ENCODE results near the gene GATAD2A. TPM values are rescaled to one million over a fixed set of nuclear protein-coding genes. Genes with fewer than 3 reads are reported as not detected.
A peak's percentile ranks its signal among the peaks of the same experiment; 100 is the strongest.

Gene GATAD2A
- total RNA-seq, 1 donor from 2014 or later, result 163 TPM

GRCh38 chr19:19506592-19506991 lies 101.1 kb downstream of the GATAD2A start:
- no peaks in the 10 kb centered on the region for H3K79me2 ChIP-seq (ENCODE audit: insufficient read depth, low read length)
- no peaks in the 10 kb centered on the region for H3K27me3 ChIP-seq (ENCODE audit: insufficient read depth, low read length)
- FAIRE-seq, result no peak
- H3K4me2 ChIP-seq (ENCODE audit: low read length), result no peak overlapping the region
- peaks cover 24% of the 10 kb centered on the region for H3K36me3 ChIP-seq (ENCODE audit: insufficient read depth, low read length)
- H3K27ac ChIP-seq (ENCODE audit: low read depth, low read length), result no peak overlapping the region
- TF ChIP-seq CTCF (IDR thresholded peaks at IDR 0.05; ENCODE audit: insufficient read depth, low read depth, low read length) (no peak), EZH2 (IDR thresholded peaks at IDR 0.05; ENCODE audit: insufficient read depth, low read length) (no peak)
- no peaks in the 10 kb centered on the region for H3K9me3 ChIP-seq (ENCODE audit: insufficient read depth, low read depth, low read length)
- no peak overlapping the region for H2AFZ ChIP-seq (ENCODE audit: low read depth, low read length)
- no peak for DNase-seq (ENCODE audit: low read depth)
- no peak overlapping the region for H3K4me3 Mint-ChIP-seq (ENCODE audit: unreplicated experiment)
- no peak overlapping the region for H3K4me3 ChIP-seq (ENCODE audit: insufficient read depth, low read depth, low read length)
- H3K9ac ChIP-seq (ENCODE audit: low read length), result no peak overlapping the region
- peaks cover 19% of the 10 kb centered on the region for H3K36me3 Mint-ChIP-seq (ENCODE audit: low read depth, unreplicated experiment)
- H3K9me3 Mint-ChIP-seq (ENCODE audit: unreplicated experiment), result no peaks in the 10 kb centered on the region
- peaks cover 16% of the 10 kb centered on the region for H4K20me1 ChIP-seq (ENCODE audit: insufficient read depth, low read length)
- H3K4me1 ChIP-seq (ENCODE audit: insufficient read depth, low read length), result no peaks in the 10 kb centered on the region
- no peaks in the 10 kb centered on the region for H3K4me1 Mint-ChIP-seq (ENCODE audit: low read depth, unreplicated experiment)
- no peak overlapping the region for H3K27ac Mint-ChIP-seq (ENCODE audit: unreplicated experiment)
- no peaks in the 10 kb centered on the region for H3K27me3 Mint-ChIP-seq (ENCODE audit: low read depth, unreplicated experiment)

DNA sequence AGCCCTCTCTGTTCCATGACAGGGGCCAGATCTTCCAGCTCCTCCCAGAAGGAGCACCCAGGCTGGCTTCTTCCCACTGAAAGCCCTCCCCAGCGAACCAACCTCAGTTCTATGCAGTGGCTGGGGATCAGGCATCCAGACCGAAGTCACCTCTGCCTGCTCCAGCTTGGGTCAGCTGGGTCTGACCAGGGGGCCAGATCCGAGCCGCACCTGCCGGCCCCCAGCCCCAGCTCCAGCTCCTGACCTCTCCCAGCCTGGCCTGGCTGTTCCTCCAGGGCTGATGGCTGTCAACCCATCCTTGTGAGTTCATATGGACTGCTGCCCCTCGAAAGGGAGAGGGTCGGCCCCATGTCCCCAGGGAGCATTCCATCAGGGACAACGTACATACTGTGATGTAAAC lies 101.9 kb downstream of the GATAD2A start:
- Histone ChIP-seq H3K4me3 (ENCODE audit: insufficient read depth, low read depth, low read length) (no peak overlapping the region), H3K4me1 (ENCODE audit: insufficient read depth, low read length) (no peaks in the 10 kb centered on the region), H3K27ac (ENCODE audit: low read depth, low read length) (no peak overlapping the region), H3K9me3 (ENCODE audit: insufficient read depth, low read depth, low read length) (no peaks in the 10 kb centered on the region), H4K20me1 (ENCODE audit: insufficient read depth, low read length) (peaks cover 16% of the 10 kb centered on the region), H2AFZ (ENCODE audit: low read depth, low read length) (no peak overlapping the region), H3K79me2 (ENCODE audit: insufficient read depth, low read length) (no peaks in the 10 kb centered on the region), H3K4me2 (ENCODE audit: low read length) (no peak overlapping the region), H3K9ac (ENCODE audit: low read length) (no peak overlapping the region), H3K27me3 (ENCODE audit: insufficient read depth, low read length) (no peaks in the 10 kb centered on the region), H3K36me3 (ENCODE audit: insufficient read depth, low read length) (peaks cover 23% of the 10 kb centered on the region)
- Mint-ChIP-seq H3K4me3 (ENCODE audit: unreplicated experiment) (no peak overlapping the region), H3K9me3 (ENCODE audit: unreplicated experiment) (peaks cover 3% of the 10 kb centered on the region), H3K27ac (ENCODE audit: unreplicated experiment) (peak overlapping the region; percentile 69), H3K27me3 (ENCODE audit: low read depth, unreplicated experiment) (no peaks in the 10 kb centered on the region), H3K4me1 (ENCODE audit: low read depth, unreplicated experiment) (no peaks in the 10 kb centered on the region), H3K36me3 (ENCODE audit: low read depth, unreplicated experiment) (peaks cover 18% of the 10 kb centered on the region)
- DNase-seq (ENCODE audit: low read depth) (no peak), FAIRE-seq (no peak)
- TF ChIP-seq CTCF (IDR thresholded peaks at IDR 0.05; ENCODE audit: insufficient read depth, low read depth, low read length) (no peak), EZH2 (IDR thresholded peaks at IDR 0.05; ENCODE audit: insufficient read depth, low read length) (no peak)

GRCh38 chr19:19508217-19508616 lies 102.7 kb downstream of the GATAD2A start:
- Mint-ChIP-seq H3K4me3 (ENCODE audit: unreplicated experiment) (no peak overlapping the region), H3K36me3 (ENCODE audit: low read depth, unreplicated experiment) (peaks cover 14% of the 10 kb centered on the region)

More at GRCh38 chr19:19508217-19508616, 102.7 kb downstream of the GATAD2A start:
- Histone ChIP-seq H3K36me3 (ENCODE audit: insufficient read depth, low read length) (peaks cover 16% of the 10 kb centered on the region), H3K27me3 (ENCODE audit: insufficient read depth, low read length) (no peaks in the 10 kb centered on the region), H3K4me2 (ENCODE audit: low read length) (no peak overlapping the region), H3K27ac (ENCODE audit: low read depth, low read length) (no peak overlapping the region), H3K4me1 (ENCODE audit: insufficient read depth, low read length) (no peaks in the 10 kb centered on the region), H4K20me1 (ENCODE audit: insufficient read depth, low read length) (peaks cover 14% of the 10 kb centered on the region), H3K9me3 (ENCODE audit: insufficient read depth, low read depth, low read length) (no peaks in the 10 kb centered on the region), H3K4me3 (ENCODE audit: insufficient read depth, low read depth, low read length) (no peak overlapping the region), H2AFZ (ENCODE audit: low read depth, low read length) (no peak overlapping the region), H3K9ac (ENCODE audit: low read length) (no peak overlapping the region), H3K79me2 (ENCODE audit: insufficient read depth, low read length) (no peaks in the 10 kb centered on the region)
- TF ChIP-seq EZH2 (IDR thresholded peaks at IDR 0.05; ENCODE audit: insufficient read depth, low read length) (no peak), CTCF (IDR thresholded peaks at IDR 0.05; ENCODE audit: insufficient read depth, low read depth, low read length) (no peak)
- peaks cover 3% of the 10 kb centered on the region for H3K9me3 Mint-ChIP-seq (ENCODE audit: unreplicated experiment)
- DNase-seq (ENCODE audit: low read depth) (no peak), FAIRE-seq (no peak)
- H3K27me3 Mint-ChIP-seq (ENCODE audit: low read depth, unreplicated experiment), result no peaks in the 10 kb centered on the region
- no peaks in the 10 kb centered on the region for H3K4me1 Mint-ChIP-seq (ENCODE audit: low read depth, unreplicated experiment)
- H3K27ac Mint-ChIP-seq (ENCODE audit: unreplicated experiment), result no peak overlapping the region

Data from astrocyte (in vitro differentiated cells and primary cell).